H1 (cell line): ENCODE measurements around the gene BMP4. TPM values are rescaled to one million over a fixed set of nuclear protein-coding genes. Genes with fewer than 3 reads are reported as not detected.

Source experiments
- CTCF ChIA-PET: fragments of 300-600 bp; sonication (Branson Sonifier 250); formaldehyde crosslinking; loops from one replicate; lab custom pipeline; 2021; ENCODE audit not compliant: partially characterized antibody; lab: Charles Lee
- POLR2A ChIA-PET: fragments of 300-600 bp; sonication (Branson Sonifier 250); formaldehyde crosslinking; loops from one replicate; lab custom pipeline; 2021; ENCODE audit warnings: inconsistent platforms; ENCODE audit not compliant: partially characterized antibody; lab: Charles Lee
- DNase-seq, 2 experiments: peaks; one replicate each; pipeline versions ENCODE4 v3.0.0 to v3.0.0-alpha.2; 2010 to 2022; ENCODE audit warnings: low spot score in 2 of 2, low read depth in 1 of 2, mixed read lengths in 1 of 2
- FAIRE-seq: peaks from 2 replicates; lab custom pipeline; 2011; peaks lifted over from hg19 to GRCh38; lab: Jason Lieb, UNC
- H2AFZ ChIP-seq: 2 replicates; pipeline ENCODE4 v1.8.1; 2012; ENCODE audit warnings: low read length, inconsistent platforms
- H2AK5ac ChIP-seq: 2 replicates; pipeline ENCODE4 v1.6.1; 2013; ENCODE audit warnings: low read depth, low read length
- H2BK120ac ChIP-seq: replicated peaks from 2 replicates; pipeline ENCODE3; 2013; ENCODE audit warnings: low read depth, low read length, inconsistent platforms
- H2BK12ac ChIP-seq: 2 replicates; pipeline ENCODE4 v1.6.1; 2013; ENCODE audit warnings: low read depth, low read length
- H2BK15ac ChIP-seq: 2 replicates; pipeline ENCODE4 v1.6.1; 2013; ENCODE audit warnings: low read length
- H2BK20ac ChIP-seq: 2 replicates; pipeline ENCODE4 v1.6.1; 2013; ENCODE audit warnings: low read length
- H2BK5ac ChIP-seq: 2 replicates; pipeline ENCODE4 v1.6.1; 2013; ENCODE audit warnings: low read depth, low read length
- H3K14ac ChIP-seq: 2 replicates; pipeline ENCODE4 v1.6.1; 2013; ENCODE audit warnings: inconsistent platforms; ENCODE audit not compliant: insufficient read length
- H3K18ac ChIP-seq: 2 replicates; pipeline ENCODE4 v1.6.1; 2013; ENCODE audit warnings: low read length; ENCODE audit errors: extremely low read depth
- H3K23ac ChIP-seq: 2 replicates; pipeline ENCODE4 v1.6.1; 2013; ENCODE audit warnings: inconsistent platforms; ENCODE audit not compliant: insufficient read length
- H3K23me2 ChIP-seq: 2 replicates; pipeline ENCODE4 v1.6.1; 2013; ENCODE audit warnings: low read depth, low read length
- H3K27ac ChIP-seq: 2 replicates; pipeline ENCODE4 v1.6.1; 2011; ENCODE audit warnings: low read depth, low read length, inconsistent platforms
- H3K27me3 ChIP-seq, 4 experiments: replicated peaks in 1 of 4; 1 replicate in 1 of 4; 2 replicates in 3 of 4; pipeline versions ENCODE4 v1.6.1 to v1.8.1; 2011 to 2013; ENCODE audit warnings: low read length in 3 of 4, mild to moderate bottlenecking in 3 of 4, inconsistent platforms in 2 of 4, mixed read lengths in 2 of 4, moderate library complexity in 1 of 4; ENCODE audit not compliant: control insufficient read depth in 3 of 4, insufficient read depth in 3 of 4; ENCODE audit errors: extremely low read depth in 1 of 4
- H3K36me3 ChIP-seq, 4 experiments: 2 replicates each; pipeline versions ENCODE4 v1.6.1 to v1.8.1; 2011 to 2013; ENCODE audit warnings: mild to moderate bottlenecking in 4 of 4, low read length in 3 of 4, moderate library complexity in 2 of 4, control low read depth in 1 of 4, inconsistent platforms in 1 of 4; ENCODE audit not compliant: insufficient read depth in 4 of 4, control insufficient read depth in 2 of 4
- H3K4ac ChIP-seq: replicated peaks from 2 replicates; pipeline ENCODE3; 2013; ENCODE audit warnings: low read length, low read depth, mixed read lengths, inconsistent platforms; ENCODE audit not compliant: insufficient read length
- H3K4me1 ChIP-seq, 4 experiments: replicated peaks in 1 of 4; 1 replicate in 1 of 4; 2 replicates in 3 of 4; pipeline versions ENCODE4 v1.6.1 to v1.8.1; 2011 to 2013; ENCODE audit warnings: low read length in 3 of 4, inconsistent platforms in 2 of 4, mixed read lengths in 1 of 4; ENCODE audit not compliant: insufficient read depth in 4 of 4, control insufficient read depth in 3 of 4
- H3K4me2 ChIP-seq, 2 experiments: 2 replicates each; pipeline versions ENCODE4 v1.6.1 to v1.8.1; 2011 to 2013; ENCODE audit warnings: low read depth in 2 of 2, low read length in 2 of 2, control low read depth in 1 of 2, inconsistent platforms in 1 of 2, mild to moderate bottlenecking in 1 of 2; ENCODE audit not compliant: insufficient read depth in 1 of 2
- H3K4me3 ChIP-seq, 4 experiments: fragments of 200-600, 300-600 bp in 1 of 4; sonication (generic), shearing (Covaris generic), sonication (Bioruptor Twin) in 1 of 4; 2 replicates each; pipeline versions ENCODE4 v1.5.1 to v1.8.1; 2011 to 2016; ENCODE audit warnings: low read length in 4 of 4, low read depth in 3 of 4, control low read depth in 2 of 4, inconsistent platforms in 2 of 4, mild to moderate bottlenecking in 2 of 4, mixed read lengths in 1 of 4, moderate library complexity in 1 of 4; ENCODE audit not compliant: insufficient read depth in 2 of 4; ENCODE audit errors: extremely low read depth in 1 of 4
- H3K56ac ChIP-seq: replicated peaks from 2 replicates; pipeline ENCODE3; 2013; ENCODE audit warnings: low read depth, mild to moderate bottlenecking, mixed read lengths, low read length, inconsistent platforms; ENCODE audit not compliant: insufficient read length
- H3K79me1 ChIP-seq: 2 replicates; pipeline ENCODE4 v1.6.1; 2013; ENCODE audit warnings: low read depth, low read length, control low read depth
- H3K79me2 ChIP-seq, 2 experiments: 2 replicates each; pipeline versions ENCODE4 v1.6.1 to v1.8.1; 2012 to 2013; ENCODE audit warnings: low read length in 2 of 2, mild to moderate bottlenecking in 2 of 2, inconsistent platforms in 1 of 2; ENCODE audit not compliant: insufficient read depth in 2 of 2, control insufficient read depth in 1 of 2
- H3K9ac ChIP-seq, 4 experiments: replicated peaks in 1 of 4; 1 replicate in 1 of 4; 2 replicates in 3 of 4; pipeline versions ENCODE4 v1.6.1 to v1.8.1; 2011 to 2013; ENCODE audit warnings: low read depth in 3 of 4, low read length in 3 of 4, control low read depth in 2 of 4, mild to moderate bottlenecking in 2 of 4, moderate library complexity in 2 of 4, inconsistent platforms in 1 of 4; ENCODE audit errors: extremely low read depth in 1 of 4
- H3K9me3 ChIP-seq, 2 experiments: 2 replicates each; pipeline versions ENCODE4 v1.6.1 to v1.8.1; 2012 to 2013; ENCODE audit warnings: mild to moderate bottlenecking in 2 of 2, moderate library complexity in 2 of 2, control low read depth in 1 of 2, inconsistent platforms in 1 of 2, low read depth in 1 of 2, low read length in 1 of 2, mixed read lengths in 1 of 2; ENCODE audit not compliant: insufficient read depth in 2 of 2
- H4K20me1 ChIP-seq, 2 experiments: replicated peaks in 1 of 2; 2 replicates each; pipeline versions ENCODE3 to v1.8.1; 2011 to 2013; ENCODE audit warnings: inconsistent platforms in 2 of 2, low read length in 2 of 2, mild to moderate bottlenecking in 1 of 2; ENCODE audit not compliant: insufficient read depth in 2 of 2, control insufficient read depth in 1 of 2
- H4K5ac ChIP-seq: 2 replicates; pipeline ENCODE4 v1.6.1; 2013; ENCODE audit warnings: low read length, low read depth, mixed read lengths, inconsistent platforms; ENCODE audit not compliant: insufficient read length
- H4K8ac ChIP-seq: 2 replicates; pipeline ENCODE4 v1.8.0; 2013; ENCODE audit warnings: mild to moderate bottlenecking, moderate library complexity, low read length, inconsistent platforms; ENCODE audit not compliant: insufficient read depth; ENCODE audit errors: extremely low read depth
- H4K91ac ChIP-seq: replicated peaks from 2 replicates; pipeline ENCODE3; 2013; ENCODE audit warnings: low read length, mixed read lengths, inconsistent platforms; ENCODE audit not compliant: insufficient read length
- WGBS, 2 experiments: shearing (Covaris generic) in 1 of 2; methylation state at CpG; one replicate each; pipeline versions ENCODE4 v1.1.6 to v1.1.7; 2013 to 2015; ENCODE audit warnings: low lambda C conversion rate in 2 of 2, mixed read lengths in 2 of 2, inconsistent platforms in 1 of 2, low coverage in 1 of 2, missing lambda C conversion rate in 1 of 2; ENCODE audit not compliant: insufficient replicate concordance in 2 of 2, insufficient coverage in 1 of 2, insufficient read length in 1 of 2; ENCODE audit errors: extremely low coverage in 1 of 2, missing lambda C conversion rate in 1 of 2; 5-methylcytosine and 5-hydroxymethylcytosine counted together
- polyA plus RNA-seq, 7 experiments: library from polyadenylated mRNA; depleted of rRNA in 3 of 7; stranded (reverse) in 5 of 7; unstranded in 2 of 7; fragments of >200 nt in 5 of 7; fragments of 200-250 nt in 2 of 7; gene quantifications; 1 replicate in 5 of 7; 2 replicates in 1 of 7; 4 replicates in 1 of 7; pipeline versions ENCODE4 v1.2.1 to v1.2.3, GENCODE V29; 2011 to 2013; ENCODE audit warnings: missing spikeins in 2 of 7, mixed read lengths in 2 of 7
- total RNA-seq: library from RNA; stranded (reverse); fragmentation: NEBNext Ultra II Directional; extraction: Animal tissue kit (Norgen Biotek cat#: 25700); gene quantifications from 2 replicates; pipeline ENCODE4 v1.2.1, GENCODE V29; 2021

Gene BMP4
- total and polyA plus RNA-seq, 2 of the 8 experiments (the other 6 are each of a cell fraction or from before 2014, with no cell fraction given): 2.3 to 5.4 TPM

DNA sequence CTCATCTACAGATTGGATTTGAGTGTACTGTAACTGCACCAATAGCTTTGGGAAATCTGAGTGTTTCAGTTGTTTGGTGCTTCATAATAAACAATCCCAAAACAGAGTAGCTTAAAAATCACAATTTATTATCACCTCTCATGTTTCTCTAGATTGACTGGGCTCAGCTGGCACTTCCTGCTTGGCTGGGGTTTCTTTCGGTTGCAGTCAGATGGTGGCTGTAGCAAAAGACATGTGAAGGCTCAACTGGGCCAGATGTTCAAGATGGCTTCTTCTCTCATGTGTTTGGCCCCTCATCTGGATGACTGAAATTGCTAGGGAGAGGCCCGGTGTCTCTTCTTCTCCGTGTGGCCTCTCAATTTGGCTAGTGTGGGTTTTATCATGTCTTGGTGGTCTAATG is 12.1 kb upstream of the BMP4 start:
- Histone ChIP-seq H2BK15ac (no peak overlapping the region), H3K36me3 (no peaks in the 10 kb centered on the region), H3K4ac (no peak overlapping the region), H2BK120ac (no peak overlapping the region), H2BK5ac (no peak overlapping the region), H3K23ac (no peak overlapping the region), H2AFZ (no peak overlapping the region), H2BK12ac (no peak overlapping the region), H3K4me1 (peaks cover 5 to 13% (median 9%) of the 10 kb centered on the region in 4 experiments; a peak in 5 of 7 replicates), H3K4me3 (no peak overlapping the region), H3K27me3 (peaks cover 0 to 8% (median 8%) of the 10 kb centered on the region in 4 experiments; a peak in 6 of 7 replicates), H2AK5ac (no peak overlapping the region), H3K14ac (no peak overlapping the region), H3K27ac (no peak overlapping the region), H2BK20ac (no peak overlapping the region), H3K18ac (no peak overlapping the region), H4K5ac (no peak overlapping the region), H3K9me3 (no peaks in the 10 kb centered on the region), H4K8ac (no peak overlapping the region), H4K20me1 (no peaks in the 10 kb centered on the region), H3K79me1 (no peaks in the 10 kb centered on the region), H4K91ac (no peak overlapping the region), H3K9ac (no peak overlapping the region), H3K79me2 (no peaks in the 10 kb centered on the region), H3K56ac (no peak overlapping the region), H3K23me2 (peaks cover 2% of the 10 kb centered on the region; the same call in 1 of the 2 replicates), H3K4me2 (no peak overlapping the region)
- FAIRE-seq: no peak
- 89% methylated on average over 3 of the region's 3 CpGs; no CpG with 5 or more reads in 1 of the 2 experiments for WGBS, 2 experiments
- CTCF ChIA-PET: interaction anchor here (2.1 to 3.4 kb wide), 3 partner anchors 10 to 39 kb away, joined by 5 to 8 read pairs (median 8); no protein-coding TSS in a partner anchor
- DNase-seq: no peak
- POLR2A ChIA-PET: interaction anchor here (1.0 kb wide), 1 partner anchor 9 kb away, joined by 3 read pairs; no protein-coding TSS in a partner anchor
